CD8-positive, alpha-beta memory T cell (primary cell): ENCODE results near the gene P3H4. TPM values are rescaled to one million over a fixed set of nuclear protein-coding genes. Genes with fewer than 3 reads are reported as not detected.

Experiments used
- CTCF ChIA-PET: fragments of 350-600 bp; sonication (Branson Sonifier 250); formaldehyde crosslinking; loops from one replicate; lab custom pipeline; 2021; ENCODE audit warnings: antibody characterized with exemption; lab: Charles Lee
- POLR2A ChIA-PET: fragments of 350-600 bp; sonication (Branson Sonifier 250); formaldehyde crosslinking; loops from one replicate; lab custom pipeline; 2021; ENCODE audit warnings: antibody characterized with exemption; lab: Charles Lee
- DNase-seq, 5 donors: peaks; one replicate each; pipeline versions ENCODE4 v3.0.0 to v3.0.0-alpha.2; 2020 to 2022; ENCODE audit warnings: mixed read lengths in 1 of 5
- H3K27ac ChIP-seq: one replicate; pipeline ENCODE4 v1.7.0; 2013; ENCODE audit warnings: low read depth, mild to moderate bottlenecking, low read length, moderate library complexity
- H3K27me3 ChIP-seq: 2 replicates; pipeline ENCODE4 v1.7.0; 2013; ENCODE audit warnings: low read length, mild to moderate bottlenecking; ENCODE audit not compliant: insufficient read depth, poor library complexity, severe bottlenecking
- H3K36me3 ChIP-seq: 2 replicates; pipeline ENCODE4 v1.7.0; 2013; ENCODE audit warnings: mild to moderate bottlenecking, low read length, moderate library complexity; ENCODE audit not compliant: insufficient read depth
- H3K4me1 ChIP-seq: 2 replicates; pipeline ENCODE4 v1.7.0; 2013; ENCODE audit warnings: mild to moderate bottlenecking, low read length, moderate library complexity; ENCODE audit not compliant: insufficient read depth
- H3K4me3 ChIP-seq: 2 replicates; pipeline ENCODE4 v1.7.0; 2013; ENCODE audit warnings: mild to moderate bottlenecking, low read length
- H3K9me3 ChIP-seq: 2 replicates; pipeline ENCODE4 v1.7.0; 2013; ENCODE audit warnings: mild to moderate bottlenecking, low read length
- H3K27ac Mint-ChIP-seq, 8 donors: one replicate each; pipeline ENCODE4 v1.8.0; 2020 to 2021; ENCODE audit warnings: mixed read lengths in 8 of 8, mild to moderate bottlenecking in 6 of 8, inconsistent platforms in 3 of 8, moderate library complexity in 3 of 8
- H3K27me3 Mint-ChIP-seq, 2 donors: one replicate each; pipeline ENCODE4 v1.8.0; 2020 to 2021; ENCODE audit warnings: mixed read lengths in 2 of 2, mild to moderate bottlenecking in 1 of 2, moderate library complexity in 1 of 2
- H3K36me3 Mint-ChIP-seq, 3 donors: one replicate each; pipeline ENCODE4 v1.8.0; 2020 to 2021; ENCODE audit warnings: mixed read lengths in 3 of 3, inconsistent platforms in 1 of 3, mild to moderate bottlenecking in 1 of 3
- H3K4me1 Mint-ChIP-seq, 3 donors: one replicate each; pipeline ENCODE4 v1.8.0; 2020 to 2021; ENCODE audit warnings: mixed read lengths in 3 of 3, inconsistent platforms in 1 of 3, mild to moderate bottlenecking in 1 of 3
- H3K4me3 Mint-ChIP-seq, 7 donors: one replicate each; pipeline ENCODE4 v1.8.0; 2020 to 2021; ENCODE audit warnings: mixed read lengths in 7 of 7, mild to moderate bottlenecking in 6 of 7, moderate library complexity in 4 of 7, inconsistent platforms in 2 of 7
- H3K9me3 Mint-ChIP-seq, 5 donors: one replicate each; pipeline ENCODE4 v1.8.0; 2020 to 2022; ENCODE audit warnings: mixed read lengths in 5 of 5, mild to moderate bottlenecking in 3 of 5, moderate library complexity in 2 of 5, inconsistent platforms in 1 of 5
- polyA plus RNA-seq: library from polyadenylated mRNA; unstranded; fragments of 300-500 nt; fragmentation: Illumina TruSeq; gene quantifications from one replicate; pipeline ENCODE4 v1.2.3, GENCODE V29; 2021
- total RNA-seq, 2 experiments: library from RNA; stranded (reverse); gene quantifications; one replicate each; pipeline ENCODE4 v1.2.3, GENCODE V29; 2021

P3H4 gene
- total and polyA plus RNA-seq, 3 experiments from 2014 or later, result 2.6 to 5.4 (median 3.7) TPM

DNA sequence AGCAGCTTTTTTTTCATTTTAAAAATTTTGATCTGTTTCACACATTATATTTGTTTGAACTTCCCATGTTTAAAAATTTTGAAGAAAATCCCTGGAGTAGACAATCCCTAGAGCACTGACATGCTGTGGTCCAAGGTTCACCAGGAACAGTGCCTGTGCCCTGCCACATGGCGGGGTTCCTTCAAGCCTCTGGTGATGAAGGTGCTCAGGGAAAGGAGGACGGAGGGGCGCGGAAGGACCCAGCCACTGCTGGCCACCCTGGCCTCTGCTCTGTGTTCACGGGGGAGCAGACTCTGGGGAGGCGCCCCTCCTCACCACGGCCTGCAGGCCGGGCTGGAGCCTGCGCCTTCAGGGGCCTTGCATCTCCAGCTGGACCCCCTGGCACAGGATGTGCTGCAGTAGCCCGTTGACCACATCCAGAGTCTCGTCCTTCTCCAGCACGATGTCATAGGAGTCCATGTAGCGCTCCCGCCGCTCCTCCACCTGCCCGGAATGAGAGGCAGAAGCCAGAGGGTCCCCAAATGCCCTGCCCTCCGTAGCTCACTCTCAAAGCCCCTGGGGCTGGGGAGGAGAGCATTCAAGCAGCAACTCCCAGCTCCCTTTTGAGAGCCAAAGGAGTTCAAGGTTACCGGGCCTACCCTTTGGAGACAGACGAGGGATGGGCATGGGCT, 13.6 kb upstream of the P3H4 start:
- Mint-ChIP-seq H3K27ac (peak overlapping the region in 1 of 8 donors; percentile 78), H3K36me3 (peaks cover 0 to 42% (median 2%) of the 10 kb centered on the region in 3 donors), H3K4me3 (peak overlapping the region in 1 of 7 donors; percentile 23)

DNA sequence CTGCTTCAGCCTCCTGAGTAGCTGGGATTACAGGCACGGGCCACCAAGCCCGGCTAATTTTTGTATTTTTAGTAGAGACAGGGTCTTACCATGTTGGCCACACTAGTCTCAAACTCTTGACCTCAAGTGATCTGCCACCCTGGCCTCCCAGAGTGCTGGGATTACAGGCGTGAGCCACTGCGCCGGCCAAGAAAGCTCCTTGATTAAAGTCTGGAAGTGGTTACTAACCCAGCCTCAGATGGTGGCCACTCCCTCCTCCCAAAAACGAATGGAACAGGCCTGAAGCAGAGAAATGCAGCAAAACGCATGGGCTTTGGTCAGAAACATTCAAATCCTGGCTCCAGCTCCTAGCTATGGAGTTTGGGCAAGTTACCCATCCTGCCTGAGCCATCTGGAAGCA, 12.3 kb upstream of the P3H4 start:
- Mint-ChIP-seq H3K9me3 (no peaks in the 10 kb centered on the region), H3K4me3 (no peak overlapping the region), H3K27ac (no peak overlapping the region), H3K36me3 (peaks cover 0 to 32% (median 0%) of the 10 kb centered on the region in 3 donors), H3K27me3 (peaks cover 4% of the 10 kb centered on the region in 2 donors), H3K4me1 (no peaks in the 10 kb centered on the region)
- no peaks in the 10 kb centered on the region for H3K36me3 ChIP-seq
- POLR2A ChIA-PET, result interaction anchor here (0.7 kb wide), 1 partner anchor 8 kb away, joined by 4 read pairs; no protein-coding TSS in a partner anchor
- no peaks in the 10 kb centered on the region for H3K27me3 ChIP-seq
- no peak overlapping the region for H3K27ac ChIP-seq
- no peak overlapping the region for H3K4me3 ChIP-seq
- H3K9me3 ChIP-seq, result no peaks in the 10 kb centered on the region
- CTCF ChIA-PET, result interaction anchor here (0.7 kb wide), 1 partner anchor 1556 kb away, joined by 3 read pairs; no protein-coding TSS in a partner anchor
- DNase-seq, result no peak
- H3K4me1 ChIP-seq, result no peaks in the 10 kb centered on the region

More for the DNA sequence above, 13.6 kb upstream of the P3H4 start:
- Histone ChIP-seq H3K27me3 (no peaks in the 10 kb centered on the region), H3K36me3 (no peaks in the 10 kb centered on the region), H3K4me1 (no peaks in the 10 kb centered on the region), H3K9me3 (no peaks in the 10 kb centered on the region), H3K27ac (no peak overlapping the region), H3K4me3 (no peak overlapping the region)
- H3K9me3 Mint-ChIP-seq, result no peaks in the 10 kb centered on the region
- POLR2A ChIA-PET, result no interaction called here
- no peak for DNase-seq
- CTCF ChIA-PET, result no interaction called here
- peaks cover 0 to 1% of the 10 kb centered on the region in 2 donors for H3K27me3 Mint-ChIP-seq
- no peaks in the 10 kb centered on the region for H3K4me1 Mint-ChIP-seq

DNA sequence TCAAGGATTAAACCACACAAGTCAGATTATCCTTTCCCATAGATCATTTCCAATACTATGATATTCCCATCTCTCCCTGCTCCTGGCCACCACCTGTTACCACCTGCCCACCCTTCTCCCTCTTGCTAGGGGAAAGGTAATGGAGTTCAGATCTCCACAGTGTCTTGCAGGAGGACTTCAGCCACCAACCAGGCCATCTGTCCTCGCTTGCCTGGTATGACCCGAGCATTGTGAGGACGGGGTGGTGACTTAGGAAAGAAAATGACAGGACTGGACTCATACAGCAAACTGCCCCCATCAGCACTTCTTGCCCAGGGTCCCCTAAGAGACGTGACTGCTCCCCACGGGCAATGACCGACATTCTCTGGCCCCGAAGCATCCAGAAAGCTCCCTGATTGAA, 11.8 kb upstream of the P3H4 start:
- CTCF ChIA-PET, result interaction anchor here (0.7 kb wide), 1 partner anchor 1555 kb away, joined by 3 read pairs; no protein-coding TSS in a partner anchor

DNA sequence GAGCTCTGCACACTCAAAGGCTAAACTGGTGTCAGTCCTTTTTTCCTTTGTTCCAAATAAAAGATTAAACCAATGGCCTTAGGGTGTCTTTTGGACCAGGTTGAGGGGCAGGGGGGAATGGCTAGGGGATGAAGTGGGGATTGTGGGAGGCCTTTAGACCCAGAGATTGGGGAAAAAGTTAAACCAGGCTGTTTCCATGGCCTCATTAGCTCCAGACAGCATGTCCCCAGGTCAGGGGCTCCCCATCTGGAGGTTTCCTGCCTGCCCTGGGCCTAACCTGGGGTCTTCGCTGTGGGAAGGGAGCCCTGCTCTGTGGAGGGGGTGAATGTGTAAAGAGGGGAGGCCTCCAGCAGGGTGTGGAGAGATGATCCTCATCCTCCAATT, 11.4 kb upstream of the P3H4 start:
- POLR2A ChIA-PET, result interaction anchor here (0.6 kb wide), 1 partner anchor 86 kb away, joined by 4 read pairs; no protein-coding TSS in a partner anchor

More for the DNA sequence above, 11.8 kb upstream of the P3H4 start:
- no peaks in the 10 kb centered on the region for H3K9me3 Mint-ChIP-seq
- peak overlapping the region in 1 of 8 donors; percentile 29 for H3K27ac Mint-ChIP-seq
- no peak for DNase-seq
- H3K4me3 Mint-ChIP-seq, result no peak overlapping the region
- no peaks in the 10 kb centered on the region for H3K9me3 ChIP-seq
- H3K27ac ChIP-seq, result no peak overlapping the region
- POLR2A ChIA-PET, result interaction anchor here (0.6 to 0.7 kb wide), 2 partner anchors 9 to 86 kb away, joined by 4 read pairs; no protein-coding TSS in a partner anchor
- no peaks in the 10 kb centered on the region for H3K27me3 ChIP-seq
- no peak overlapping the region for H3K4me3 ChIP-seq
- H3K27me3 Mint-ChIP-seq, result peaks cover 4% of the 10 kb centered on the region in 2 donors
- H3K4me1 Mint-ChIP-seq, result no peaks in the 10 kb centered on the region
- no peaks in the 10 kb centered on the region for H3K4me1 ChIP-seq
- peaks cover 0 to 28% (median 0%) of the 10 kb centered on the region in 3 donors for H3K36me3 Mint-ChIP-seq
- no peaks in the 10 kb centered on the region for H3K36me3 ChIP-seq

DNA sequence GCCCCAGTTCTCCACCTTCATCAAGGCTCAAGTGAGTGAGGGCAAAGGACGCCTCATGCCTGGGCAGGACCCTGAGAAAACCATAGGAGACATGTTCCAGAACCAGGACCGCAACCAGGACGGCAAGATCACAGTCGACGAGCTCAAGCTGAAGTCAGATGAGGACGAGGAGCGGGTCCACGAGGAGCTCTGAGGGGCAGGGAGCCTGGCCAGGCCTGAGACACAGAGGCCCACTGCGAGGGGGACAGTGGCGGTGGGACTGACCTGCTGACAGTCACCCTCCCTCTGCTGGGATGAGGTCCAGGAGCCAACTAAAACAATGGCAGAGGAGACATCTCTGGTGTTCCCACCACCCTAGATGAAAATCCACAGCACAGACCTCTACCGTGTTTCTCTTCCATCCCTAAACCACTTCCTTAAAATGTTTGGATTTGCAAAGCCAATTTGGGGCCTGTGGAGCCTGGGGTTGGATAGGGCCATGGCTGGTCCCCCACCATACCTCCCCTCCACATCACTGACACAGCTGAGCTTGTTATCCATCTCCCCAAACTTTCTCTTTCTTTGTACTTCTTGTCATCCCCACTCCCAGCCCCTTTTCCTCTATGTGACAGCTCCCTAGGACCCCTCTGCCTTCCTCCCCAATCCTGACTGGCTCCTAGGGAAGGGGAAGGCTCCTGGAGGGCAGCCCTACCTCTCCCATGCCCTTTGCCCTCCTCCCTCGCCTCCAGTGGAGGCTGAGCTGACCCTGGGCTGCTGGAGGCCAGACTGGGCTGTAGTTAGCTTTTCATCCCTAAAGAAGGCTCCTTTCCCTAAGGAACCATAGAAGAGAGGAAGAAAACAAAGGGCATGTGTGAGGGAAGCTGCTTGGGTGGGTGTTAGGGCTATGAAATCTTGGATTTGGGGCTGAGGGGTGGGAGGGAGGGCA, 10.7 kb upstream of the P3H4 start:
- Histone ChIP-seq H3K27me3 (no peaks in the 10 kb centered on the region), H3K36me3 (no peaks in the 10 kb centered on the region), H3K9me3 (no peaks in the 10 kb centered on the region), H3K27ac (no peak overlapping the region), H3K4me3 (no peak overlapping the region), H3K4me1 (no peaks in the 10 kb centered on the region)
- Mint-ChIP-seq H3K4me1 (no peaks in the 10 kb centered on the region), H3K27me3 (peaks cover 4% of the 10 kb centered on the region in 2 donors), H3K9me3 (no peaks in the 10 kb centered on the region), H3K27ac (no peak overlapping the region), H3K4me3 (peak overlapping the region in 1 of 7 donors; percentile 87), H3K36me3 (peaks cover 0 to 19% (median 0%) of the 10 kb centered on the region in 3 donors)
- CTCF ChIA-PET, result interaction anchor here (1.5 kb wide), 1 partner anchor 11 kb away, joined by 5 read pairs; the partner anchor contains the start of gene P3H4
- POLR2A ChIA-PET, result no interaction called here
- DNase-seq, result no peak

More for the DNA sequence above, 11.4 kb upstream of the P3H4 start:
- H3K27me3 ChIP-seq, result no peaks in the 10 kb centered on the region
- no peaks in the 10 kb centered on the region for H3K9me3 Mint-ChIP-seq
- H3K4me1 Mint-ChIP-seq, result no peaks in the 10 kb centered on the region
- no peaks in the 10 kb centered on the region for H3K4me1 ChIP-seq
- H3K27me3 Mint-ChIP-seq, result peaks cover 4% of the 10 kb centered on the region in 2 donors
- H3K36me3 Mint-ChIP-seq, result peaks cover 0 to 25% (median 0%) of the 10 kb centered on the region in 3 donors
- no peaks in the 10 kb centered on the region for H3K9me3 ChIP-seq
- CTCF ChIA-PET, result interaction anchor here (1.5 kb wide), 1 partner anchor 12 kb away, joined by 5 read pairs; the partner anchor contains the start of gene P3H4
- no peak overlapping the region for H3K27ac ChIP-seq
- no peak for DNase-seq
- H3K27ac Mint-ChIP-seq, result peak overlapping the region in 1 of 8 donors; percentile 29
- H3K4me3 ChIP-seq, result no peak overlapping the region
- H3K4me3 Mint-ChIP-seq, result no peak overlapping the region
- no peaks in the 10 kb centered on the region for H3K36me3 ChIP-seq

DNA sequence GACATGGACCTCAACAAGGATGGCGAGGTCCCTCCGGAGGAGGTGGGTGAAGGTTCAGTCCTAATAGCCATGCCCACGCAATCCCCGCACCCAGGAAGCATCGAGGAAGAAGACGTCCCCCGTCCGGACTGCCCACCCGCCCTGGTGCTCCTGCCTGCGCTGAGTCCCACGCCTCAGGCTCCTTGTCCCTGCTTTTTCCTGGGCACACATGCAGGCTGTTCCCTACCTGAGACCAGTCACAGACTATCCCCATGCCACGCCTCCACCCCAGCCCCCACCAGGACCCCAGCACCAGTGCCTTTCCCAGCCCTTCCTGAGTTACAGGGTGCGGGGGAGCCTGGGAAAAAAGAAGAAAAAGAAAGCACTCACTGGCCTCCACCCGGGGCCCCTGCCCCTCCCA, 10.0 kb upstream of the P3H4 start:
- Mint-ChIP-seq H3K4me1 (no peaks in the 10 kb centered on the region), H3K27me3 (peaks cover 4% of the 10 kb centered on the region in 2 donors), H3K27ac (peak overlapping the region in 1 of 8 donors; percentile 79), H3K36me3 (peaks cover 0 to 16% (median 0%) of the 10 kb centered on the region in 3 donors), H3K9me3 (no peaks in the 10 kb centered on the region), H3K4me3 (no peak overlapping the region)
- Histone ChIP-seq H3K36me3 (no peaks in the 10 kb centered on the region), H3K27me3 (no peaks in the 10 kb centered on the region), H3K27ac (no peak overlapping the region), H3K4me1 (no peaks in the 10 kb centered on the region), H3K4me3 (no peak overlapping the region), H3K9me3 (no peaks in the 10 kb centered on the region)
- POLR2A ChIA-PET, result no interaction called here
- DNase-seq, result no peak
- CTCF ChIA-PET, result interaction anchor here (1.5 kb wide), 1 partner anchor 10 kb away, joined by 5 read pairs; the partner anchor contains the start of gene P3H4

DNA sequence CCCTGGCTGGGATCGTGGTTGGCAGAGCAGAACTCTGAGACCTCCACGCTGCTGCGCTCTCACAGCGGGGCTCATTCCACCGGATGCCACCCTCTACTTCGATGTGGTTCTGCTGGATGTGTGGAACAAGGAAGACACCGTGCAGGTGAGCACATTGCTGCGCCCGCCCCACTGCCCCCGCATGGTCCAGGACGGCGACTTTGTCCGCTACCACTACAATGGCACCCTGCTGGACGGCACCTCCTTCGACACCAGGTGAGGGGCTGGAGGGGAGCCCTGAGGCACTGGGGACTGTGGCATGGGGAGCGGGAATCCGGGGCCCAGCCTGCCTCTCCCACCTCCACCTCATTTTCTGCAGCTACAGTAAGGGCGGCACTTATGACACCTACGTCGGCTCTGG, 6.3 kb upstream of the P3H4 start:
- Mint-ChIP-seq H3K27ac (no peak overlapping the region), H3K27me3 (peaks cover 4 to 6% of the 10 kb centered on the region in 2 donors), H3K9me3 (no peaks in the 10 kb centered on the region), H3K36me3 (no peaks in the 10 kb centered on the region), H3K4me1 (peaks cover 4 to 5% (median 4%) of the 10 kb centered on the region in 3 donors), H3K4me3 (no peak overlapping the region)
- no peaks in the 10 kb centered on the region for H3K4me1 ChIP-seq
- ChIA-PET CTCF (no interaction called here), POLR2A (no interaction called here)
- no peaks in the 10 kb centered on the region for H3K9me3 ChIP-seq
- H3K36me3 ChIP-seq, result no peaks in the 10 kb centered on the region
- H3K27ac ChIP-seq, result no peak overlapping the region
- no peak for DNase-seq
- H3K27me3 ChIP-seq, result no peaks in the 10 kb centered on the region
- H3K4me3 ChIP-seq, result no peak overlapping the region
